Activated naive CD4-positive, alpha-beta T cell treated with anti-CD3 and anti-CD28 coated beads, Interleukin-2, amount 50 U/mL, for 24 hours (primary cell): Measurements from ENCODE around the gene TRAK2.
A peak's percentile ranks its signal among the peaks of the same experiment; 100 is the strongest.

ENCODE experiments used
- H3K27ac Mint-ChIP-seq: one replicate; pipeline ENCODE4 v1.8.0; 2021; ENCODE audit warnings: mild to moderate bottlenecking, mixed read lengths
- H3K27me3 Mint-ChIP-seq: one replicate; pipeline ENCODE4 v1.8.0; 2021; ENCODE audit warnings: mixed read lengths
- H3K36me3 Mint-ChIP-seq: one replicate; pipeline ENCODE4 v1.8.0; 2021; ENCODE audit warnings: mixed read lengths
- H3K4me1 Mint-ChIP-seq: one replicate; pipeline ENCODE4 v1.8.0; 2021; ENCODE audit warnings: mixed read lengths
- H3K4me3 Mint-ChIP-seq: one replicate; pipeline ENCODE4 v1.8.0; 2021; ENCODE audit warnings: mild to moderate bottlenecking, mixed read lengths
- H3K9me3 Mint-ChIP-seq: one replicate; pipeline ENCODE4 v1.8.0; 2021; ENCODE audit warnings: mixed read lengths

TRAK2 gene

GRCh38 chr2:201362396-201362795 is 88.9 kb downstream of the TRAK2 start:
- Mint-ChIP-seq H3K36me3 (peaks cover 33% of the 10 kb centered on the region), H3K27ac (no peak overlapping the region), H3K4me1 (peaks cover 48% of the 10 kb centered on the region), H3K9me3 (peaks cover 6% of the 10 kb centered on the region), H3K4me3 (no peak overlapping the region), H3K27me3 (no peaks in the 10 kb centered on the region)

DNA sequence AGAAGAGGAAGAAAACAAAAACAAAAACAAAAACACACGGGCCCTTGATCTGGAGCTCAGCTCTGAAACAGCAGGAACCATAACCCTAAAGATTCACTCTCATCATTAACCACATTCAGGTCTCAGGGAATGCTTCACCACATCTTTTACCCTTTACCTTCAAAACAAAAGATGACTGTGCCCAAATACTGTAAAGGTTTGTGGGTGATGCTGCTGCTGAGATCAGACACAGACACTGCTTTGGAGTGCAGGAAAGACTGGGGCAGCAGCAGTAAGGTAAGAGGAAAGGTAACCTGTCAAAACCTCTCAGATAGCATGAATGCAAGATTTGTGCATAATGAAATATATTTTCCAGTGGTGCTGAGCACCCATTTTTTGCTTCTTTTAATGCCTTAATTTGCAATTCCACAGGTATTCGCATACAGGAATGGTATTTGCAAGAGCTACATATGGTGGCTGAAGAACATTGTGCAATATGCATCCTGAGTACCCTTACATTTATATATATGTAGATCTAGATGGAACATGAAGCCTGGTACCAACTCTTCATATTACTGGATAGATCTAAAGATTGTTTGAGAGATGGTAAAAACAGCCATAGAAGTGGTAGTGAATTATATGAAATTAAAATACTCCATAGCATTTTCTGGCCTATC is 90.1 kb downstream of the TRAK2 start:
- Mint-ChIP-seq H3K36me3 (peaks cover 24% of the 10 kb centered on the region), H3K4me1 (peaks cover 48% of the 10 kb centered on the region), H3K27me3 (no peaks in the 10 kb centered on the region), H3K27ac (peak overlapping the region; percentile 4), H3K4me3 (no peak overlapping the region), H3K9me3 (no peaks in the 10 kb centered on the region)

DNA sequence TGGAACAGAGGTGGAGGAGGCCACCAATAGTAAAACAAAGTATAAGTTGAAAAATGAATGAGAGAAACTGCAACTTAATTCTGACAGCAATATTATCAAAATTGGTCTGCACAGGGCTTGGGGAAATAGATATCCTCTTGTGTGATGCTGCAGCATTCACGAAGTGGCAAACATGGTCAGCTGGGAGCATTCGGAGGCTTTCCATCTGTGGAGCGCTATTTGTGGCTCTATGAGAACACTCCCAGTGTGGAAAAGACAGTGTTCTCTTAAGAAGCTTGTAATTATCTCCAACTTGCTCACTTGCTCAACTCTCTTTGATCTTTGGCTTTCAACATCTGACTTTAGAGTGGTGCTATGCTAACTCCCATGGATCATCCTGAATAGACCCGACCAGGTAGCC is 91.0 kb downstream of the TRAK2 start:
- Mint-ChIP-seq H3K27me3 (no peaks in the 10 kb centered on the region), H3K27ac (no peak overlapping the region), H3K9me3 (no peaks in the 10 kb centered on the region), H3K4me1 (peaks cover 48% of the 10 kb centered on the region), H3K4me3 (peak overlapping the region; percentile 30), H3K36me3 (peaks cover 19% of the 10 kb centered on the region)

DNA sequence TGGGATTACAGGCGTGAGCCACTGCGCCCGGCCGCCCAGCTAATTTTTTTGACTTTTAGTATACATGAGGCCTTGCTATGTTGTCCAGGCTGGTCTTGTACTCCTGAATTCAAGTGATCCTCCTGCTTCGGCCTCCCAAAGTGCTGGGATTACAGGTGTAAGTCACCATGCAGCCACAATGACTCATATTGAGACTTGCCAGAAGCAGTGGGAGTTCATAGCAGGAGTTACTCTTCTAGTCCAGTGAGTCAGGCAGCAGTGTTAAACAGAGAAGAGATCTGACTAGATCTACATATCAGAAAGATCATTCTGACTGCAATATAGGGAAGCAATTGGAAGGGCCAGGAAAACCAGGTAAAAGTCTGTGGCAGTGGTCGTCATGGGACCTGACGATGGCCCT is 92.6 kb downstream of the TRAK2 start:
- no peaks in the 10 kb centered on the region for H3K27me3 Mint-ChIP-seq
- H3K4me1 Mint-ChIP-seq: peaks cover 40% of the 10 kb centered on the region
- H3K4me3 Mint-ChIP-seq: peak overlapping the region; percentile 23
- H3K36me3 Mint-ChIP-seq: peaks cover 12% of the 10 kb centered on the region
- H3K9me3 Mint-ChIP-seq: no peaks in the 10 kb centered on the region
- H3K27ac Mint-ChIP-seq: peak overlapping the region; percentile 14

GRCh38 chr2:201357221-201357620 is 94.0 kb downstream of the TRAK2 start, which contains the start of gene FLACC1:
FLACC1 (minus strand) TSS chr2:201357345; CDS start chr2:201351404, 5,941 bp downstream.
- H3K9me3 Mint-ChIP-seq: no peaks in the 10 kb centered on the region
- H3K36me3 Mint-ChIP-seq: peaks cover 14% of the 10 kb centered on the region
- H3K4me1 Mint-ChIP-seq: peaks cover 30% of the 10 kb centered on the region
- no peak within 1 kb of the TSS for H3K27ac Mint-ChIP-seq
- no peaks in the 10 kb centered on the region for H3K27me3 Mint-ChIP-seq
- no peak within 1 kb of the TSS for H3K4me3 Mint-ChIP-seq

GRCh38 chr2:201353116-201353515 is 98.1 kb downstream of the TRAK2 start:
- H3K36me3 Mint-ChIP-seq: peaks cover 5% of the 10 kb centered on the region

DNA sequence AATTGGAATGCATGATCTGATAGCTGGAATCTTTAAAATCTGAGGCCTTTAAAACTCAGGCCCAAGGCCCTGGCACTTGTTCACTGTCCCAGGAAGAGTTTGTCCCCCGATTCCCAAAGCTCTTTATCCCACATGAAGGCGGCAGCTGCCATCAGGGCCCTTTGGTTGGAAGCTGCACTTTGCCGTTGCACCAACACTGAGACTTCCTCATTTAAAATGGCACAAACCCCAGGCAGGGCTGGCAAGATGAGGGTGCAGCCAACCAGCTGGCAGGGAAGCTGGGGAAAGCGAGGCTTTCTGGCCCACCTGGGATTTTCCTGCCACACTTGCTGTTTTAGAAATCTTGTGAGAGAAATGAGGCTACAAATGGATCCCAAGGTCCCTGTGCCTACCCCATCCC is 100.4 kb downstream of the TRAK2 start:
- H3K4me1 Mint-ChIP-seq: no peaks in the 10 kb centered on the region
- H3K36me3 Mint-ChIP-seq: peaks cover 7% of the 10 kb centered on the region
- no peak overlapping the region for H3K4me3 Mint-ChIP-seq
- H3K27me3 Mint-ChIP-seq: no peaks in the 10 kb centered on the region
- no peak overlapping the region for H3K27ac Mint-ChIP-seq
- H3K9me3 Mint-ChIP-seq: no peaks in the 10 kb centered on the region

More at GRCh38 chr2:201353116-201353515, 98.1 kb downstream of the TRAK2 start:
- no peak overlapping the region for H3K27ac Mint-ChIP-seq
- no peaks in the 10 kb centered on the region for H3K9me3 Mint-ChIP-seq
- no peaks in the 10 kb centered on the region for H3K4me1 Mint-ChIP-seq
- no peak overlapping the region for H3K4me3 Mint-ChIP-seq
- no peaks in the 10 kb centered on the region for H3K27me3 Mint-ChIP-seq

DNA sequence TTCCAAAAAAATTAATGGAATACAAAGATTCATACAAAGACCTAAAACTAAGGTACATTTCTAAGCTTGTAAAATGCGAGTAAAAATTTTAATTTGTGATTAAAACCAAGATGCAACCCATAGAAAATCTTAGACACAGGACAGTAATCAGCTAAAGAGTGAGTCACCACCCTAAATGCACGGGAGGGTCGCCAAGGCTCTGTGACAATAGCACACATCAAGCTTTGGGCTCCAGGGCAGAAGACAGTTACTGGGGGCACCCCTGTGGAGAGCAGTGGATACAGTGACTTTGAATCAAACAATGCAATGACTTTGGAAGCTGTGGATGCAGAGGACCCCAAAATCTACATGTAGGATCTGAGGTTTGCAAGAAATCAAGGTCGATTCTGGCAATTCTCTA is 101.7 kb downstream of the TRAK2 start:
- H3K4me3 Mint-ChIP-seq: no peak overlapping the region
- no peaks in the 10 kb centered on the region for H3K27me3 Mint-ChIP-seq
- H3K4me1 Mint-ChIP-seq: no peaks in the 10 kb centered on the region
- no peaks in the 10 kb centered on the region for H3K9me3 Mint-ChIP-seq
- H3K36me3 Mint-ChIP-seq: peaks cover 9% of the 10 kb centered on the region
- H3K27ac Mint-ChIP-seq: no peak overlapping the region

GRCh38 chr2:201348758-201349157 is 102.5 kb downstream of the TRAK2 start:
- Mint-ChIP-seq H3K36me3 (peaks cover 12% of the 10 kb centered on the region), H3K27ac (no peak overlapping the region), H3K4me3 (no peak overlapping the region), H3K9me3 (no peaks in the 10 kb centered on the region), H3K27me3 (no peaks in the 10 kb centered on the region), H3K4me1 (no peaks in the 10 kb centered on the region)

GRCh38 chr2:201347138-201347537 is 104.1 kb downstream of the TRAK2 start:
- H3K36me3 Mint-ChIP-seq: peaks cover 20% of the 10 kb centered on the region
- no peaks in the 10 kb centered on the region for H3K9me3 Mint-ChIP-seq
- no peak overlapping the region for H3K27ac Mint-ChIP-seq
- H3K27me3 Mint-ChIP-seq: no peaks in the 10 kb centered on the region
- no peaks in the 10 kb centered on the region for H3K4me1 Mint-ChIP-seq
- no peak overlapping the region for H3K4me3 Mint-ChIP-seq

DNA sequence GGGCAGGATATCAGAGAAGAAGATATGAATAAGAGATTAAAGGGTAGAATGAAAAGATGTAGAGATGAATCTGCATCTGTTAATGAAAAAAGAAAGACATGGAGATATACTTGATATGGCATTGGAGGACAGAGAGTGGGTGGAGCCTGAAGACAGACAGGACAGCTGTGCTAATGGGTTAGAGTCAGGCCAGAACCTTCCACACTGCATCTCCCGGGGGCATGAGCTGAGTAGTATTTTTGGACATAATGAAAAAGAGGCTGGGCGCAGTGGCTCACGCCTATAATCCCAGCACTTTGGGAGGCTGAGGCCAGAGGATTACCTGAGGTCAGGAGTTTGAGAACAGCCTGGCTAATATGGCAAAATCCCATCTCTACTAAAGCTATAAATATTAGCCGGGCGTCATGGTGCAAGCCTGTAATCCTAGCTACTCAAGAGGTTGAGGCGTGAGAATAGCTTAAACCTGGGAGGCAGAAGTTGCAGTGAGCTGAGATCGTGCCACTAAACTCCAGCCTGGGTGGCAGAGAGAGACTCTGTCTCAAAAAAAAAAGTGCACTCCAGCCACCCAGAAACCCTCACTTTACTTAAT is 105.5 kb downstream of the TRAK2 start:
- Mint-ChIP-seq H3K27me3 (no peaks in the 10 kb centered on the region), H3K36me3 (peaks cover 27% of the 10 kb centered on the region), H3K4me1 (no peaks in the 10 kb centered on the region), H3K9me3 (peaks cover 5% of the 10 kb centered on the region), H3K27ac (no peak overlapping the region), H3K4me3 (no peak overlapping the region)

GRCh38 chr2:201344663-201345366 is 106.4 kb downstream of the TRAK2 start:
- H3K36me3 Mint-ChIP-seq: peaks cover 31% of the 10 kb centered on the region
- no peak overlapping the region for H3K27ac Mint-ChIP-seq

GRCh38 chr2:201343559-201343958 is 107.7 kb downstream of the TRAK2 start:
- peaks cover 4% of the 10 kb centered on the region for H3K4me1 Mint-ChIP-seq
- H3K27ac Mint-ChIP-seq: no peak overlapping the region
- H3K4me3 Mint-ChIP-seq: no peak overlapping the region
- H3K36me3 Mint-ChIP-seq: peaks cover 36% of the 10 kb centered on the region
- H3K9me3 Mint-ChIP-seq: peaks cover 9% of the 10 kb centered on the region
- H3K27me3 Mint-ChIP-seq: no peaks in the 10 kb centered on the region

More at GRCh38 chr2:201344663-201345366, 106.4 kb downstream of the TRAK2 start:
- Mint-ChIP-seq H3K27me3 (no peaks in the 10 kb centered on the region), H3K9me3 (peaks cover 9% of the 10 kb centered on the region), H3K4me1 (peaks cover 4% of the 10 kb centered on the region), H3K4me3 (no peak overlapping the region)

- Mint-ChIP-seq H3K9me3 (peaks cover 9% of the 10 kb centered on the region), H3K27ac (no peak overlapping the region), H3K4me1 (peaks cover 4% of the 10 kb centered on the region), H3K4me3 (no peak overlapping the region), H3K27me3 (no peaks in the 10 kb centered on the region), H3K36me3 (peaks cover 36% of the 10 kb centered on the region)
Measured at GRCh38 chr2:201342923-201343322, 108.3 kb downstream of the TRAK2 start.

DNA sequence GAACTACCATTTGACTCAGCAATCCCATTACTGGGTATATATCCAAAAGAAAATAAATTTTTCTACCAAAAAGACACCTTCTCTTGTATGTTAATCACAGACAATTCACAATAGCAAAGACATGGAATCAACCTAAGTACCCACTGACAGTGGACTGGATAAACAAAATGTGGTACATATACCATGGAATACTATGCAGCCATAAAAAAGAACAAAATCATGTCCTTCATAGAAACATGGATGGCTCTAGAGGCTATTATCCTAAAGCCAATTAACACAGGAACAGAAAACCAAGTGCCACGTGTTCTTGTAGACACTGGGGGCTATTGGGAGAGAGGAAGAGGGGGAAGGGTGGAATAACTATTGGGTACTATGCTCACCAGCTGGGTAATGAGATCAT is 121.8 kb downstream of the TRAK2 start:
- no peaks in the 10 kb centered on the region for H3K27me3 Mint-ChIP-seq

DNA sequence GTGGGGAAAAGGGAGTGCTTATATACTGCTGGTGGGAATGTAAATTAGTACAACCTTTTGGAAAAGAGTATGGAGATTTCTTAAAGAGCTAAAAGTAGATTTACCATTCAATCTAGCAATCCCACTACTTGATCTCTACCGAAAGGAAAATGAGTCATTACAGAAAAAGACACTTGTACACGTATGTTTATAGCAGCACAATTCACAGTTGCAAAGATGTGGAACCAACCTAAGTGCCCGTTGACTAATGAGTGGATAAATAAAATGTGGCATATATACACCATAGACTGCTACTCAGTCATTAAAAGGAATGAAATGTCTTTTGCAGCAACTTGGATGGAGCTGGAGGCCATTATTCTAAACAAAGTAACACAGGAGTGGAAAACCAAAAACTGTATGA is 123.6 kb downstream of the TRAK2 start:
- H3K9me3 Mint-ChIP-seq: peaks cover 17% of the 10 kb centered on the region
- no peak overlapping the region for H3K27ac Mint-ChIP-seq
- H3K27me3 Mint-ChIP-seq: no peaks in the 10 kb centered on the region
- peaks cover 14% of the 10 kb centered on the region for H3K4me1 Mint-ChIP-seq
- H3K4me3 Mint-ChIP-seq: no peak overlapping the region
- H3K36me3 Mint-ChIP-seq: peaks cover 34% of the 10 kb centered on the region

More for the DNA sequence above, 121.8 kb downstream of the TRAK2 start:
- Mint-ChIP-seq H3K4me1 (peaks cover 14% of the 10 kb centered on the region), H3K9me3 (peaks cover 12% of the 10 kb centered on the region), H3K36me3 (peaks cover 27% of the 10 kb centered on the region), H3K27ac (no peak overlapping the region), H3K4me3 (no peak overlapping the region)
